Subcutaneous abdominal adipose tissue (tissue), 5 donors: ENCODE data around the gene MED19.
"Not testable (repeated sequence)": the region's sequence is repeated elsewhere in the genome, so short reads cannot be mapped to it uniquely, and the experiment has no call there.

Experiments
- H3K27ac ChIP-seq: one replicate; pipeline ENCODE4 v1.7.0; 2013; ENCODE audit warnings: low read depth, mild to moderate bottlenecking, inconsistent platforms, low read length, moderate library complexity
- H3K27me3 ChIP-seq, 5 donors: one replicate each; pipeline ENCODE4 v1.7.0; 2013; ENCODE audit warnings: low read length in 5 of 5, inconsistent platforms in 1 of 5; ENCODE audit not compliant: control insufficient read depth in 5 of 5, insufficient read depth in 4 of 5
- H3K36me3 ChIP-seq, 5 donors: one replicate each; pipeline ENCODE4 v1.7.0; 2013; ENCODE audit warnings: low read length in 5 of 5; ENCODE audit not compliant: control insufficient read depth in 5 of 5, insufficient read depth in 5 of 5
- H3K4me1 ChIP-seq, 5 donors: one replicate each; pipeline ENCODE4 v1.7.0; 2013; ENCODE audit warnings: low read length in 5 of 5, mild to moderate bottlenecking in 3 of 5, moderate library complexity in 1 of 5; ENCODE audit not compliant: control insufficient read depth in 5 of 5, insufficient read depth in 5 of 5
- H3K4me3 ChIP-seq, 5 donors: one replicate each; pipeline ENCODE4 v1.7.0; 2013; ENCODE audit warnings: low read length in 5 of 5, low read depth in 1 of 5
- H3K9ac ChIP-seq, 5 donors: one replicate each; pipeline ENCODE4 v1.7.0; 2013; ENCODE audit warnings: low read length in 5 of 5, mild to moderate bottlenecking in 4 of 5, moderate library complexity in 3 of 5
- H3K9me3 ChIP-seq, 5 donors: one replicate each; pipeline ENCODE4 v1.7.0; 2013; ENCODE audit warnings: low read length in 5 of 5; ENCODE audit not compliant: control insufficient read depth in 5 of 5
- donor health status: healthy.
- donor health status: healthy.
- donor health status: healthy.
- donor health status: healthy.
- donor health status: healthy.

The MED19 gene

GRCh38 chr11:57741132-57742086 lies 29.4 kb upstream of the MED19 start, which contains the start of gene SELENOH:
TSS of gene SELENOH (plus strand) at chr11:57741491. CDS start at chr11:57741596, 105 bp downstream.
- Histone ChIP-seq H3K27ac (peak within 1 kb of the TSS; percentile 89), H3K9ac (peak within 1 kb of the TSS; percentile 88 to 98 (median 93)), H3K27me3 (no peaks in the 10 kb centered on the region), H3K4me1 (peaks cover 6 to 30% (median 21%) of the 10 kb centered on the region in 5 donors), H3K9me3 (no peaks in the 10 kb centered on the region), H3K36me3 (peaks cover 11 to 59% (median 49%) of the 10 kb centered on the region in 5 donors), H3K4me3 (peak within 1 kb of the TSS; percentile 81 to 96 (median 86))

- Histone ChIP-seq H3K9ac (no peak overlapping the region), H3K36me3 (peaks cover 11 to 23% (median 21%) of the 10 kb centered on the region in 5 donors), H3K9me3 (no peaks in the 10 kb centered on the region), H3K4me3 (no peak overlapping the region), H3K27ac (no peak overlapping the region), H3K4me1 (peaks cover 0 to 4% (median 2%) of the 10 kb centered on the region in 5 donors), H3K27me3 (no peaks in the 10 kb centered on the region)
These were observed 23.7 kb upstream of the MED19 start for GRCh38 chr11:57735619-57736298.

DNA sequence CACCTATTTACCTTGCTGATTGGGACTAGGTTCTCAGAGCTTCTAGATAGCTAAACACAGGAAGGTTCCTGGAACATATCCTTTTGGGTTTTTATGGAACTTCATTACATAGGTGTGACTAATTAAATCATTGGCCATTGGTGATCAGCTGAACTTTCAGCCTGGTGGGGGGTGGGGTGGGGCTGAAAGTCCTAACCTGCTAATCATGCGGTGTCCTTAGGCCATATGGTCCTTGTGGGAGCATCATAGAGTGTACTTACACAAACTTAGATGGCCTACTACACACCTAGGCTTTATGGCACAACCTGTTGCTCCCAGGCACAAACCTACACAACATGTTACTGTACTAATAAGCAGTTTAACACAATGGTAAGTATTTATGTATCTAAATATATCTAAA lies 20.6 kb upstream of the MED19 start:
- H3K36me3 ChIP-seq, result peaks cover 3 to 7% (median 4%) of the 10 kb centered on the region in 5 donors
- no peaks in the 10 kb centered on the region for H3K4me1 ChIP-seq
- H3K9me3 ChIP-seq, result no peaks in the 10 kb centered on the region
- H3K4me3 ChIP-seq, result no peak overlapping the region
- no peak overlapping the region for H3K27ac ChIP-seq
- H3K27me3 ChIP-seq, result no peaks in the 10 kb centered on the region
- H3K9ac ChIP-seq, result no peak overlapping the region

- Histone ChIP-seq H3K4me3 (no peak overlapping the region), H3K27ac (no peak overlapping the region), H3K4me1 (no peaks in the 10 kb centered on the region), H3K36me3 (peaks cover 0 to 2% (median 0%) of the 10 kb centered on the region in 5 donors), H3K9ac (no peak overlapping the region), H3K9me3 (no peaks in the 10 kb centered on the region), H3K27me3 (no peaks in the 10 kb centered on the region)
These were observed 17.5 kb upstream of the MED19 start for GRCh38 chr11:57729479-57729878.

DNA sequence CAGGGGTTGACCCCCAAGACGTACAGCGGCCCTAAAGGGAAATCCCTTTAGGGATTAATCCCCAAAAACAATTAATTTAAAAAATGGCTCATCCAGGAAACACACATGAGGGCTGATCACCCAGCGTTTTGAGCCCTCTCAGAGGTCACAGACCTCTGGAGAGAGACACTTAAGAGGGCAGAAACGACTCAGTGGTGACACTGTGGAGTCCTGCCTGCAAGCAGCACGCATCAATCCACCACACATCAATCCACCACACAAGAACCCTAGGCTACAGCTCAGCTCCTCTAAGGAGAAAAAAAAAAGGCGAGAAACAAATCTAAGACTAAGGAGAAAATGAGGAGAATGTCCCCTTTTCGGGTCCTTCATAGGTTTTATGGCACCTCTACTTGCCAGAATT lies 16.8 kb upstream of the MED19 start:
- Histone ChIP-seq H3K4me1 (no peaks in the 10 kb centered on the region), H3K9me3 (no peaks in the 10 kb centered on the region), H3K27ac (no peak overlapping the region), H3K36me3 (peaks cover 0 to 2% (median 0%) of the 10 kb centered on the region in 5 donors), H3K4me3 (no peak overlapping the region), H3K27me3 (no peaks in the 10 kb centered on the region), H3K9ac (no peak overlapping the region)

GRCh38 chr11:57727185-57727584 lies 15.2 kb upstream of the MED19 start:
- Histone ChIP-seq H3K4me1 (no peaks in the 10 kb centered on the region), H3K9me3 (no peaks in the 10 kb centered on the region), H3K27me3 (no peaks in the 10 kb centered on the region), H3K27ac (no peak overlapping the region), H3K9ac (no peak overlapping the region), H3K36me3 (peaks cover 0 to 2% (median 0%) of the 10 kb centered on the region in 5 donors), H3K4me3 (no peak overlapping the region)

DNA sequence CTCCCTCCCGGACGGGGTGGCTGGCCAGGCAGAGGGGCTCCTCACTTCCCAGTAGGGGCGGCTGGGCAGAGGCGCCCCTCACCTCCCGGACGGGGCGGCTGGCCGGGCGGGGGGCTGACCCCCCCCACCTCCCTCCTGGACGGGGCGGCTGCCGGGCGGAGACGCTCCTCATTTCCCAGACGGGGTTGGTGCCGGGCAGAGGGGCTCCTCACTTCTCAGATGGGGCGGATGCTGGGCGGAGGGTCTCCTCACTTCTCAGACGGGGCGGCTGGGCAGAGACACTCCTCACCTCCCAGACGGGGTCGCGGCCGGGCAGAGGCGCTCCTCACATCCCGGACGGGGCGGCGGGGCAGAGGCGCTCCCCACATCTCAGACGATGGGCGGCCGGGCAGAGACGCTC lies 4.7 kb upstream of the MED19 start:
- H3K4me1 ChIP-seq, result peaks cover 3 to 23% (median 21%) of the 10 kb centered on the region in 5 donors
- H3K27me3 ChIP-seq, H3K9ac ChIP-seq, H3K27ac ChIP-seq, H3K4me3 ChIP-seq, H3K9me3 ChIP-seq: not testable (repeated sequence)
- H3K36me3 ChIP-seq, result peaks cover 0 to 12% (median 4%) of the 10 kb centered on the region in 5 donors

- Histone ChIP-seq H3K27ac (no peak overlapping the region), H3K9ac (peak overlapping the region in 3 of 5 donors; percentile 91 to 99 (median 97)), H3K36me3 (peaks cover 0 to 7% (median 0%) of the 10 kb centered on the region in 5 donors), H3K27me3 (no peaks in the 10 kb centered on the region), H3K4me1 (peaks cover 3 to 39% (median 34%) of the 10 kb centered on the region in 5 donors), H3K4me3 (peak overlapping the region; percentile 97 to 100 (median 100)), H3K9me3 (no peaks in the 10 kb centered on the region)
These were observed 1.8 kb upstream of the MED19 start for GRCh38 chr11:57713835-57714234.

- peak within 1 kb of the TSS; percentile 84 for H3K27ac ChIP-seq
- peak within 1 kb of the TSS; percentile 97 to 100 (median 100) for H3K4me3 ChIP-seq
- H3K4me1 ChIP-seq, result peaks cover 3 to 39% (median 34%) of the 10 kb centered on the region in 5 donors
- H3K9me3 ChIP-seq, result no peaks in the 10 kb centered on the region
- peak within 1 kb of the TSS; percentile 48 to 99 (median 94) for H3K9ac ChIP-seq
- no peaks in the 10 kb centered on the region for H3K27me3 ChIP-seq
- no peaks in the 10 kb centered on the region for H3K36me3 ChIP-seq
These were observed 488 bp upstream of the MED19 start, which contains the start of gene TMX2 for GRCh38 chr11:57712256-57713150. TSS of gene TMX2 (plus strand) at chr11:57712593. CDS start at chr11:57712619, 26 bp downstream.
